ENCODE results near the gene ANKRD52. TPM values are rescaled to one million over a fixed set of nuclear protein-coding genes. Genes with fewer than 3 reads are reported as not detected.

ANKRD52 gene
- total and polyA plus RNA-seq, 2 of the 8 experiments (the other 6 are each of a cell fraction or from before 2014, with no cell fraction given) = 14.0 to 36.3 TPM

- TF ChIP-seq CHD7 (IDR thresholded peaks at IDR 0.05; ENCODE audit: insufficient replicate concordance, low read length) = no peak
- TF ChIP-seq EP300 (IDR thresholded peaks at IDR 0.05; ENCODE audit: borderline replicate concordance in 1 of 2, low read depth in 2 of 2, low read length in 2 of 2) = no peak
These were observed 38.1 kb upstream of the ANKRD52 start (continued) for GRCh38 chr12:56296295-56296694.

Measured in H1 (cell line).